Measurements from ENCODE around the gene HSD17B11.

DNA sequence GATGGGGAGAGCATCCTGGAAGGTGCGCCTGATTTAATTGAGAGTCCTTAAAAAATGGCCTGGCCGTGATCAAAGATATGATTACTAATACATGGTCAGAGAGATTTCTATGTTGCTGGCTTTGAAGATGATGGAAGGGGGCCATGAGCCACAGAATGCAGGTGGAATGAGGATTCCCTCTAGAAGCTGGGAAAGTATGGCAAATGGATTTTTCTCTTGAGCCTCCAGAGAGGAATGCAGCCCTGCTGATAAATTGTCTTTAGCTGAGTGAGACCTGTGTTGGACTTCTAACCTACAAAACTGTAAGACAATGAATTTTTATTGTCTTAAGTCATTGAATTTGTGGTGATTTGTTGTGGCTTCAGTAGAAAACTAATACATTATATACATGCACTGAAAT, 39.0 kb upstream of the HSD17B11 start:
- no peak for TF ChIP-seq YY1 (IDR thresholded peaks at IDR 0.05; ENCODE audit: extremely low read depth, insufficient replicate concordance, low read depth, low read length)
- TF ChIP-seq CTCF (IDR thresholded peaks at IDR 0.05 in 2 of 3, conservative IDR thresholded peaks at IDR 0.05 in 1 of 3; ENCODE audit: borderline replicate concordance in 1 of 3, insufficient read depth in 1 of 3, low read depth in 2 of 3, low read length in 2 of 3), result no peak
- TF ChIP-seq POLR2AphosphoS5 (IDR thresholded peaks at IDR 0.05; ENCODE audit: low read depth, low read length), result no peak
- TF ChIP-seq SP1 (IDR thresholded peaks at IDR 0.05; ENCODE audit: low read depth), result no peak
- no peak for TF ChIP-seq SIN3A (IDR thresholded peaks at IDR 0.05; ENCODE audit: low read depth)
- no peak for TF ChIP-seq SRF (IDR thresholded peaks at IDR 0.05; ENCODE audit: low read depth)
- no peak for TF ChIP-seq JUND (IDR thresholded peaks at IDR 0.05)
- TF ChIP-seq EZH2 (IDR thresholded peaks at IDR 0.05), result no peak
- no peak for TF ChIP-seq RAD21 (IDR thresholded peaks at IDR 0.05; ENCODE audit: low read depth)
- TF ChIP-seq EGR1 (IDR thresholded peaks at IDR 0.05; ENCODE audit: low read depth), result no peak
- TF ChIP-seq POLR2A (IDR thresholded peaks at IDR 0.05; ENCODE audit: borderline replicate concordance, extremely low read depth, insufficient read depth, insufficient read length), result no peak
